Thyroid gland (tissue), 4 donors: ENCODE results near the gene CCND1.

Source experiments
- CTCF ChIP-seq, 6 experiments: fragments of 200-600 bp in 3 of 6; fragments of 450-650 bp in 3 of 6; sonication (generic) in 3 of 6; IDR thresholded peaks; one replicate each; pipeline ENCODE4 v1.5.1; 2016 to 2019; ENCODE audit warnings: antibody characterized with exemption in 6 of 6, mild to moderate bottlenecking in 2 of 6, inconsistent platforms in 1 of 6, moderate library complexity in 1 of 6
- POLR2A ChIP-seq, 2 donors: fragments of 450-650 bp; IDR thresholded peaks; one replicate each; pipeline ENCODE4 v1.6.1; 2017; ENCODE audit warnings: antibody characterized with exemption in 2 of 2, mild to moderate bottlenecking in 2 of 2, moderate library complexity in 1 of 2

GRCh38 chr11:69639831-69640230 lies 1.1 kb upstream of the CCND1 start:
- no peak for TF ChIP-seq POLR2A (IDR thresholded peaks at IDR 0.05)
- TF ChIP-seq CTCF (IDR thresholded peaks at IDR 0.05) = no peak
